Stimulated activated CD8-positive, alpha-beta memory T cell treated with anti-CD3 and anti-CD28 coated beads, Interleukin-15, amount 100 ng/mL, for 1 hour (primary cell): ENCODE measurements around the gene PLPP3.

Experiments used
- DNase-seq: peaks from one replicate; pipeline ENCODE4 v3.0.0-alpha.2; 2020; ENCODE audit warnings: low read depth

Gene PLPP3

GRCh38 chr1:56495538-56495937, 83.8 kb downstream of the PLPP3 start:
- DNase-seq, result no peak

GRCh38 chr1:56494306-56494705, 85.1 kb downstream of the PLPP3 start:
- no peak for DNase-seq

GRCh38 chr1:56493826-56494225, 85.5 kb downstream of the PLPP3 start:
- no peak for DNase-seq

GRCh38 chr1:56491441-56491840, 87.9 kb downstream of the PLPP3 start:
- no peak for DNase-seq

GRCh38 chr1:56490619-56491018, 88.7 kb downstream of the PLPP3 start:
- DNase-seq, result no peak

GRCh38 chr1:56489695-56490094, 89.7 kb downstream of the PLPP3 start:
- no peak for DNase-seq

GRCh38 chr1:56484695-56485094, 94.7 kb downstream of the PLPP3 start:
- DNase-seq, result no peak

- DNase-seq, result no peak
These were observed 96.3 kb downstream of the PLPP3 start for GRCh38 chr1:56483104-56483503.

GRCh38 chr1:56482486-56482885, 96.9 kb downstream of the PLPP3 start:
- DNase-seq, result no peak

- no peak for DNase-seq
These were observed 98.1 kb downstream of the PLPP3 start for GRCh38 chr1:56481140-56481694.

GRCh38 chr1:56478734-56479133, 100.6 kb downstream of the PLPP3 start:
- DNase-seq, result no peak

GRCh38 chr1:56477164-56478111, 101.9 kb downstream of the PLPP3 start:
- no peak for DNase-seq

- DNase-seq, result no peak
These were observed 105.6 kb downstream of the PLPP3 start for GRCh38 chr1:56473582-56474270.

- DNase-seq, result no peak
These were observed 106.5 kb downstream of the PLPP3 start for GRCh38 chr1:56472860-56473259.

- no peak for DNase-seq
These were observed 109.6 kb downstream of the PLPP3 start for GRCh38 chr1:56469640-56470371.

GRCh38 chr1:56468518-56468917, 110.8 kb downstream of the PLPP3 start:
- DNase-seq, result no peak

GRCh38 chr1:56466538-56466937, 112.8 kb downstream of the PLPP3 start:
- no peak for DNase-seq

- DNase-seq, result no peak
These were observed 115.1 kb downstream of the PLPP3 start for GRCh38 chr1:56464294-56464693.

- no peak for DNase-seq
These were observed 116.0 kb downstream of the PLPP3 start for GRCh38 chr1:56463376-56463775.

- no peak for DNase-seq
These were observed 117.2 kb downstream of the PLPP3 start for GRCh38 chr1:56462209-56462608.

GRCh38 chr1:56461158-56462127, 117.9 kb downstream of the PLPP3 start:
- no peak for DNase-seq
